GM21360 (cell line): ENCODE measurements around the gene PHKG2.

ENCODE experiments used
- ATAC-seq: cut with Tn5 transposase; IDR thresholded peaks from one replicate; pipeline ENCODE4 v1.9.1; 2021; ENCODE audit warnings: mild to moderate bottlenecking, moderate library complexity; ENCODE audit not compliant: unreplicated experiment

PHKG2 gene

DNA sequence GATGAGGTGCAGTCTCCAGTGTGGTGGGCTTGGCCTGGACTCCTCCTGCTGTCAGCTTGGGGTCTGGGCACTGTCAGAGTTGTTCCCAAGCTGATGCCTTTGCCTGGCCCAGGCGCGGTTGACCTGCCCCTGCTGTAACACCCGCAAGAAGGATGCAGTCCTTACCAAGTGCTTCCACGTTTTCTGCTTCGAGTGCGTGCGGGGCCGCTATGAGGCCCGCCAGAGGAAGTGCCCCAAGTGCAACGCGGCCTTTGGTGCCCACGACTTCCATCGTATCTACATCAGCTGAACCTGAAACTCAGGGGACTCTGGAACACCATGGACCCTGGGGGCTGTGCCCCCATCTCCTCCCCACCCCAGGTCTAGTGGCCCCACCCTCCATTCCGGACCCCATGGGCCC, 25.6 kb downstream of the PHKG2 start:
- ATAC-seq, result no peak

DNA sequence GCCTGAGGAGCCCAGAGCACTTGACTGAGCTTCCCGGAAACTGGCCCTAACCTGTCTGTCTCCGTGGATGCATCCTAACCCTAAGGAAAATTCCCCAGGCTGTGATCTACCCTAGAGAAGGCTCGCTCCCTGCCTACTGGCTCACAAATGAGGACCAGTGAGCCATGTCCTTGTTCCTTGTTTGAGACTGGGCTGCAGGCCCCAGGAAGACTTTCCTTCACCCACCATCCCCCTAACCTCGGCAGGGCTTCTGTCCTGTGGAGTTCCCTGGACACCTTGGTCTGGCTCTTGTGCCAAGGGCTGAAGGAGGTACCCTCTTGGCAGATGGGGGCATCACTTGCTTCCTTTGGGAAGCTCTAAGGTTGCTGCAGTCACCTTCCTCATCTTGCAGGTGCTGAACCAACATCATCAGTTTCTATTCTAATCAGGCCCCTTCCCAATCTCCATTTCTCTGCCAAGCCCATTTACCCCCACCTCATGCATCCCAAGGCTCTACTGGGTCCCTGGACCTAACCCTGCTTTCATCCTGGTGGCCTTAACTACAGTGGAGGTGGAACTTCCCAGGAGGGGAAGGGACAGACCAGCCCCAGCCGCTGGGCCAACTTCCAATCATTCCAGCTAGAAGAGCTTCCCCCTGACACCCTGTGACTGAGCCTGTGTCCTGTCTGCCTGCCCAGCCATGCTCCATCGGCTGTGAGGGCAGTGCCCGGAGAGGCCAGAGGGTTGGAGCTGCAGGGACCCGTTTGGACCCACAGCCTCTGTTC, 26.3 kb downstream of the PHKG2 start:
- no peak for ATAC-seq

DNA sequence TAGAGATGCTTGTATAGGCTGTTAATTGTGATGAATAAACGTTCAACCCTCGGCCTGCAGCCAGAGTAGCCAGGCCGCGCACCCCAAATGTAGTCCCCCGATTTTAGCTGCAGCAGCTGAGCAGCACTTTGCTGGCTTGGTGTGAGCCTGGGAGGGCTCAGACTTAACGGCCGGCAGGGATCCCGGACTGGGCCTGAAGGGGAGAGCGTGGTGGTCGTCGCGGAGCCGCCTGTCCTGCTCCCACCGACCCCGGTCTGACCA, 26.8 kb downstream of the PHKG2 start:
- no peak for ATAC-seq

DNA sequence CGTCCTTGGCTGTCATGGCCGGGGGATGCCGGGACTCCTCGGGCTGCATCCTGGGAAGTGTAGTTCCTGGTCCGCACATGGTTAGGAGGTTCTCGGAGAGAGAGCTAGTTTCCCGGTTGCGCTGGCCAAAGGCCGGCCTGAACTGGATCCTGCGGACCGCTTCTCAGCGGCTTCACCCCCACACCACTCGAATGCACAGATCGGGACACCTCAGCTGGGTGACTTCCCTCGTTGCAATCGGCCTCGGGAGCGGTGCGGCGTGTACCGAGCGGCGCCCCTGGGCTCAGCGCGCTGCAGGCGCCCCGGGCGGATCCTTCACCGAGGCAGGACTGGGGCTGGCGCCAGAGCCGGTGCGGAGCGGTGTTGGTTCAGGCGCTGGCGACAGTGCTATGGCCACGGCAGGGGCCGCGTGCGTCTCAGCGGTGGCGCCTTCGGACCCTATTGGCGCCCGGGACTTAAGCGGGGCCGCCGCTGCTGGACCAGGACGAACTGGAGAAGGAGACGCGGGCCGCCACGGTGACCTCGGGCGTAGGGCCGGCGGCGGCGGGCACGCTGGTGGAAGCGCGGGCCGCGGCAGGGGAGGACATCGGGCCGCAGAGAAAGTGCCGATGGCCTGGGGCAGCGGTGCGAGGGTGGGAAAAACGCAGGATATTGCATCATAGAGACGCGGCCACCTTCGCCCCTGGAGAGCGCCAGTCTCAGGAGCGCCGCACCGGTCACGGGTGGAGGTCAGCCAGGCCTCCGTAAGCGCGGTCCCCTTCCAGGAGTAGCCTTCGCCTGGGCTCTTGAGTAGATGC, 27.4 kb downstream of the PHKG2 start:
- peak; percentile 53 for ATAC-seq

DNA sequence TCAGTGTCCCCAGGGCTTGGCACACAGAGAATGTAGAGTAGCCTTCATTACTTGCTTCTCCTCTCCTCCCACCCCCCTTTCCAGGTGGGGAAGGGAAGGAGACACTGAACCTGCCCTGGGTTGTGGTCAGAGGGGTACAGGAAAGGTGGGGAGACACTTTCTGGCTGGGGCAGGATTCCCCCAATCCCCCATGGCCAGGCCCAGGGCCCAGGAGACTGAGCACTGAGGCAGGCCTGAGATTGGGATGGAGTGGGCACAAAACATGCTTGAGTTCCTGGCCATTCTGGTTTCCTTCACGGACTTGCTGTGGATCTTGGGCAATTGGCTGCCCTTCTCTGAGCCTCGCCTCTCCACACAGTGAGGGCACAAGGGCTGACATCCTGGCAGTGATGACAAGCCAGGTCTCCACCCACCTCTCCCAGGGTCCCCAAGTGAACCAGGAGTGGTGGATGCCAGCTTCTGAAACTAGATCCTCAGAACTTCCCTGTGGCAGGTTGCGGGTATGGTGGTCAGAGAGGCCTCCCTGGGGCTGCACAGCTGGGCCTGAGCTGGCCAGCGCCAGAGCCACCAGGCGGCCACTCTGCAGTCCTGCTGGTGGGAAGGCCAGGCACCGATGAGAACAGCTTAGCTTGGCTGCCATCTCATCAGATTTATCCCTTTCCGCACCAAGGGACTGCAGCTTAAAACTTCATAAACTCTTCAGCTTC, 29.5 kb downstream of the PHKG2 start:
- ATAC-seq, result no peak

DNA sequence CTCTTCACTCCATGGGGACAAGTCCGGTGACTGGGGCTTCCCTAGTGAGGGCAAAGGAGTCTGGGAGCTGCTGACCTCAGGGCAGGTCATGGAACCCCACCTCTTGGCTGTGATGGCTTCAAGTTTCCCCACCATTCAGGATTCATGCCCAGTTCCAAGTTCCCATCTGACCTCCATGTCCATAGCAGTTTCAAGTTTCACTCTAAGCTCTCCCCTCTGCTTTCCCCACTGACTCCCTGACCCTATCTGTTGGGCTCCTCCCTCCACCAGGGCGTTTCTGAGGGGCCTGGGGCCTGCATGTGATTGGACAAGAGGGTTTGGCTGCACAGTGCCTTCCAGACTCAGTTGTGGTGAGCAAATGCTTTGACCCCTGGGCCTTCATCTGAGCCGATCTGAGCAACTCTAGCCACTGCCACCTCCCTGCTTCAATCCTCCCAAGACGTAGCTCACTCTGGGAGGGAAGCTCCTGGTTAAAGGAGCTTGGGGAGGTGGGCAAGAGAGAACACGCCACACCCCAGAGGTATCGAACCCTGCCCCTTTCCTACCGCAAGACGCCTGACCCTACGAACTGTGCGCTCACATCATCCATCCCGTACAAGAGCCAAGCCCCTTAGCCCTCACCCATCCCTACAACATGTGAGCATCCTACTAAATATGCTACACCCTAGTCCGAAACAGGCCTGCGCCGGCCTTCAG, 30.5 kb downstream of the PHKG2 start:
- ATAC-seq, result no peak

DNA sequence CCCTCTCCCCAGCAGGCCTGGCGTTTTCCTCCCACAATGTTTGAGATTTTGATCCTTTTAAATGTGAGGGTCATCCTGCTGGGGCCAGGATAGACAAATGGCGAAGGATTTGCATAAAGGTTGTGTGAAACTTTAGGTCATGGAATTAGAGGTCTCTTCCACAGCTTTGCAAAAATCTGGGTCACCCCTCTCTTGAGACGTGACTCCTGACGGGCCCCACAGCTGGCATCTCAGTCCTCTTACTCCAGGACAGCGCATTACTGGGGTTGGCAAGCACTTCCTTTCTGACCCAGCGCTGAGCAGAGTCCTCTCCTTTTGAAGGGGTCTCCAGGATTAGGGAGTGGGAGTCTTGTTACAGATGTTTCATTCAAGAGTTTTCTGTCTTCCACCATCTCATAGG, 31.4 kb downstream of the PHKG2 start:
- no peak for ATAC-seq

DNA sequence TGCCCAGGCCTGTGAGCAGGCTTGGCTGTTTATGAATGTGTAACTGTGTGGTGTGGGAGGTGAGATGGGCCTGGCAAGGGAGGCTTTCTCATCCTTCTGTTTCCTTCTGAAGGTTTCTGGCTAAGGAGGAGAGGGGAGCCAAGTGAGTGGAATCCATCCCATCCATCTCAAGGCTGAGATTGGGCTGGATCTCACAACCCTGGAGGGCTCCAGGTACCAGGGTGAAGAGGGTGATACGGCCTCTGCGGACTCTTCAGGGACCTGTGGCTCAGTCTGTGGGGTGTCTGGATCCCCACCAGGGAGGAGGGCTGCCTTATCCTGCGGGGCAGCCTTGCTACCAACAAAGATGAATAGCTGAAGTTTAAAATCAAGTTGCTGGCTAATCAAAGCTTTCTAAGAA, 31.8 kb downstream of the PHKG2 start:
- no peak for ATAC-seq

DNA sequence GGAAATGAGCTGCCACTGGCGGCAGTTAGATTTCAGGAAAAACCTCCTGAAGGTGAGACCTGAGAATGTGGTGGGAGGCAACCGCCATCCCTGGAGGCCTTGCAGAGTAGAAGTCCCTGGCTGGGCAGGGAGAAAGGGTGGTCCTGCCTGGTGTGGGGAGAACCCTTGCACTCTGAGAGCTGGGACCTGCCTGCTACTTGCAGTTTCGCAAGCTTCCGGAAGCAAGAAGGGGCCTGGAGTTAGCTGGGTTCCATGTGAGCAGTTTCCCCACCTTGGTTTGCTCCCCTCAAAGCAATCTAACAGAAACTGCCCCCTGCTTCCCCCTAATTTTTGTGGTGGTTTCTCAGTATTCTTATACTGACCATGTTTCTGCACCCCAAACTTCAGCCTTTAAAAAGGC, 32.3 kb downstream of the PHKG2 start:
- ATAC-seq, result no peak

DNA sequence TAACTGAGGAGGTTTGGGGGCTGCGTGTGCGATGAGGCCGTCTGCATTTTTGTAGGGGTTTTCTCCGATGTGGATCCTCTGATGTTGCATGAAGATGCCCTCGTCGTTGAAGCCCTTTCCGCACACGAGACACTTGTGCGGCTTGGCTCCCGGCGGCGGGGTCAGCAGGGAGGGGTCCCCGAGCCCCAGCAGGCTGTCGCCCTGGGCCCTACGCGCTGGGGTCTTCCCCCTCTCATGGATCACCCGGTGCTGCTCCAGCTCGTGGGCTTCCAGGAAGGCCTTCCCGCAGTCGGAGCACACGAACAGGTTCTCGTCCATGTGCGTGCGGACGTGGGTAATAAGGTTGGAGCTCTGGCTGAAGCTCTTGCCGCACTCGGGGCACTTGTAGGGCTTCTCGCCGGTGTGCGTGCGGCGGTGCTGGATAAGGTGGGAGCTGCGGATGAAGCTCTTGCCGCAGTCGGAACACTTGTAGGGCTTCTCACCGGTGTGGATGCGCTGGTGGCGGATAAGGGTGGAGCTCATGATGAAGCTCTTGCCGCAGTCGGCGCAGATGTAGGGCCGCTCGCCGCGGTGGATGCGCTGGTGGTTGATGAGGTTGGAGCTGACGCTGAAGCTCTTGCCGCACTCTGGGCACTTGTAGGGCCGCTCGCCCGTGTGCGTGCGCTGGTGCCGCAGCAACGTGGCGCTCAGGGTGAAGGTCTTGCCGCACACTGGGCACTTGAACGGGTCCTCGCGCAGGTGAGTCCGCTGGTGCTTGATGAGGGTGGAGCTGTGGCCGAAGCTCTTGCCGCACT, 34.5 kb downstream of the PHKG2 start:
- no peak for ATAC-seq

DNA sequence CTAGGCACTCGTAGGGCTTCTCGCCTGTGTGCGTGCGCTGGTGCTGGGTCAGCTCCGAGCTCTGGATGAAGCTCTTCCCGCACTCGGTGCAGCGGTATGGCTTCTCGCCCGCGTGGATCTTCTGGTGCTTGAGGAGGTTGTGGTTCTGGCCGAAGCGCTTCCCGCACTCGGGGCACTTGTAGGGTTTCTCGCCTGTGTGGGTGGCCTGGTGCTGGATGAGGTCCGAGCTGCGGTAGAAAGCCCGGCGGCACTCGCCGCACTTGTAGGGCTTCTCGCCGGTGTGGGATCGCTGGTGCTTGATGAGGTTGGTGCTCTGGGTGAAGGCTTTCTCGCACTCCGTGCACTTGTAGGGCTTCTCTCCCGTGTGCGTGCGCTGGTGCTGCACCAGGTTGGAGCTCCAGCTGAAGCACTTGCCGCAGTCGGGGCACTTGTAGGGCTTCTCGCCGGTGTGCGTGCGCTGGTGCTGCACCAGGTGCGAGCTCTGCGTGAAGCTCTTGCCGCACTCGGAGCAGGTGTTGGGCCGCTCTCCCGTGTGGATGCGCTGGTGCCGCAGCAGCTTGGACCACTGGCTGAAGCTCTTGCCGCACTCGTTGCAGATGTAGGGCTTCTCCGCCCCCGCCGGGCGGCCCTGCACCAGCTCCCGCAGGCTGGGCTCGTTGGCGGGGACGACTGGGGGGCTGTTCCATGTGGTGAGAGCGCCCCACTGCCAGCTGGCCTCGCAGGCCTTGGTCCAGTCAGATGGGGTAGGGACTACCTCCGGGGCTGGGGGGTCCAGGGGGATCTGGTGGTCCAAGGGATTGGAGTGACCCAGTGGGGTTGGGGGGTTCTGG, 35.3 kb downstream of the PHKG2 start:
- ATAC-seq, result no peak

DNA sequence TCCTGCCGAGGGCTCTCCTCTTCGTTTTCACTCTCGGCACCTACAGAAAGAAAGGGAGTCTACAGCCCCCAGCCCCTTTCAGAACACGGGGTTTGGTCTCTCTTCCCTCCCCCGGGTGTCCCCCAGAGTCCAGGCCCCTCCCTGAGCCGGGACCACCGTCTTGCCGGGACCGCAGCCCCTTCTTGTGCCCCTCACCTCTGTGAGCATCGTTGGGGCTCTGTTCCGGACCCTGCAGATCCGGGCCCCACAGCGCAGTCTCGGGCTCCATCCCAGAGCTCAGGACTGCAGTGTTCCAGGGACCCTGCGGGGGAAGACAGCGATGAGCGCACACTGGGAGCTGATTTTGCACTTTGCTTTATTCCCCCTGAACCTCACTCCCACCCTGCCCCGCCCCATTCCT, 36.0 kb downstream of the PHKG2 start:
- ATAC-seq, result no peak

DNA sequence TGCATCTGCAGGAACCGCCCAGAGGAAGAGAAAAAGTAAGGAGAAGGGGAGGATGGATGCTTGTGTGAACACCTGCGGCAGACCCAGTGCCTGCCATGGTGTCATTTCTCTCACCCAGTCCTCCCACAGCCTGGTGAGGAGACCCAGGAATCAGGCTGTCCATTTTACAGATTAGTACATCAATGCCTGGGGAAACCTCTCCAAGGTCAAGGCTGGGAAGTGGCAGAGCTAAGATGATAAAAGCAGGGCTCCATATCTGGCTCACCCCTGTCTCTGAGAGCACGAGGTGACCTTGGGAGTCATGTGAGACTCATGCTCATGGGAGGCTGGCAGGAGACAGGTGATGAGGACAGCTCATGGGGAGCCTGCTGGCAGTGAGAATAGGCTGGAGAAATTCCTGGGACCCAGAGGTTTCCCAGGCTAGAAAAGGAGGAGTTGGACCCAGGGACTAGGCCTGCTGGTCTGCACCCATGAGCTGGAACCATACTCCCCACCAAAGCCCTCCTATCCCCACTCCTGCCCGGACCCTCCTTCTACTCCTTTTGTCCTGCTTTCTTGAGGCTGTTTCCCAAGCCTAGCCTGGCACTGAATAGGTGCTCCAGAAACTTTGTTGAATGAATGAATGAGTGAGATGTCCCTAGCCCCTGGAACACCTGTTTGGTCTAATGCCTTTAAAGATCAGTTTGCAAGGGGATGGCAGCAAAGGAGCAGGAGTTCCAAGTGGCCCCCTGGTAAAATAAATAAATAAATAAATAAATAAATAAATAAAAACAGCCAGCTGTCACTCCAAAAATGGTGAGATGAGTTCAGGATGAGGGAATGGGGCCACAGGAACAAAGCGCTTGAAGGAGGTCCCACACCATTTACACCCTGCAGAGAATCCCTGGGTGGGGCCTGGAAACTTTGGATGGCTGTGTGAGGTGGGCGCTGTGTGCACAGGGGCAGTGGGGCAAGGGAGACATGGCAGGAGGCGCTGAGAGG, 37.2 kb downstream of the PHKG2 start:
- no peak for ATAC-seq

DNA sequence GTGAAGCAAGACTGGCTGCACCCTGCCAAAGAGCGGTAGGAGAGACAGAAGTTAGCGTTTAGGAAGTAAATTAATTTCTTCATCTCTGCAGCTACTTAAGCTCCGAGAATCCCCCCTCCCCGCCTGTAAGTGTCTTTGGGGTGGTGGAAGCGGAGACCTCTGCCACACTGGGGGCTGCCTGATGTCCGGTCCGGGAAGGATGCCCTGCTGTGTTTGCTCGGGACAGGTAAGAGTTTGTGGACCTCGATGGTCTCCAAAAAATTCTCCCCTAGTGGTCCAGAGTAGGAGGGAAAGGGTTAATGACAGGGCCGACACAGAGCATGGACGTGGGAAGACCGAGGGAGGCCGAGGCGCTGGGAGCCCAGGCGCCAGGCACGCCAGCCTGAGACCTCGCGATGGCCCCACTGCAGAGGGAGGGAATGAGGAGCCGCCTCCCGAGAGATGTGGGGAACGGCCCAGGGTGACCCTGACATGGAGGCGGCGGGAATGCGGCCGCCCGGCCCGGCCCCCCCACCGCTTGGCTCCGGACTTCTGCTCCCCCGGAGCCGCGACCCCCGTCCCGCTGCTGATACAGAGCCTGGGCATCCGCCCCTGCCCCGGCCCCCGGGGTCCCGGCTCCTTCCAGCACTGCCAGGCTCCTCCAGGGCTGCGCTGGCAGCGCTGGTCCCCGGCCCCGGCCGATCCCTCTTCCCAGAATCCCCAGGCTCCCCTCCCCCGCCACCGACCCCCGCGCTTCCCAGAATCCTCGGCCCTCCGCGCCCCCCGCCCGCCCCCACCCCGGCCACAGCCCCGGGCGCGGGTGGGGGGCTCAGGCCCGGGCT, 38.1 kb downstream of the PHKG2 start:
- no peak for ATAC-seq

DNA sequence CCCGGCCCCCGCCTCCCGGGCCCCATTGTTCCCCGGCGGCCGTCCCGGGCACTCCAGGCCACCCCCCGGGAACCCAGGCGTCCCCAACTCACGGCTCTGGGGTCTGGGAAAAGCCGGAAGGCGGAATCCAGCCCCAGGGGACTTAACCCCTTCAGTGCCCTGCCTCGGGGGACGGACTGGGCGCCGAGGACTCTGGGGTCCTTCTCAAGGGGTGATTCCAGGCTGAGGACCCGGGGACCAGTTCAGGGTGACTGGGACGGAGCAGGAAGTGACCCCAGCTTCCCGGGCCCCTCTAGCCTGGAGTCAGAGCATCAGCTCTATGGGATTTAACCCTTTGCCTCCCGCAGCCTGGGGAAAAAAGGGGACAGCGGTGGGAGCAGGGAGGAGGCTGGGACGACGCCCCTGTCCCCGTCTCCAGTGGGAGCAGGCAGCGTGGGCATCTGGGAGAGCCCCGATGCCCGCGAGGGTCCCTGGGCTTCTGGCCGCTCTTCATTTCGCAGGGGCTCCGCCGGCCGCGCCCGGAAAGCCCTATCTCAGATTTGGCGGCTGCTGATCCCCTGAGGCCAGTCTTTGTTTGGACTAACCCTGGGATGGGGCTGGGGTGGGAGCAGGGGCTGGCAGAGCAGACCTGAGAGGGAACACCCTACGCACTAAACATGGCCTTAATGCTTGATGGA, 38.8 kb downstream of the PHKG2 start, which contains the start of gene ZNF629:
TSS of gene ZNF629 (minus strand) at position 270 of the 677 bp plus-strand sequence. CDS start 2,723 bp downstream, outside the sequence.
- no peak for ATAC-seq

DNA sequence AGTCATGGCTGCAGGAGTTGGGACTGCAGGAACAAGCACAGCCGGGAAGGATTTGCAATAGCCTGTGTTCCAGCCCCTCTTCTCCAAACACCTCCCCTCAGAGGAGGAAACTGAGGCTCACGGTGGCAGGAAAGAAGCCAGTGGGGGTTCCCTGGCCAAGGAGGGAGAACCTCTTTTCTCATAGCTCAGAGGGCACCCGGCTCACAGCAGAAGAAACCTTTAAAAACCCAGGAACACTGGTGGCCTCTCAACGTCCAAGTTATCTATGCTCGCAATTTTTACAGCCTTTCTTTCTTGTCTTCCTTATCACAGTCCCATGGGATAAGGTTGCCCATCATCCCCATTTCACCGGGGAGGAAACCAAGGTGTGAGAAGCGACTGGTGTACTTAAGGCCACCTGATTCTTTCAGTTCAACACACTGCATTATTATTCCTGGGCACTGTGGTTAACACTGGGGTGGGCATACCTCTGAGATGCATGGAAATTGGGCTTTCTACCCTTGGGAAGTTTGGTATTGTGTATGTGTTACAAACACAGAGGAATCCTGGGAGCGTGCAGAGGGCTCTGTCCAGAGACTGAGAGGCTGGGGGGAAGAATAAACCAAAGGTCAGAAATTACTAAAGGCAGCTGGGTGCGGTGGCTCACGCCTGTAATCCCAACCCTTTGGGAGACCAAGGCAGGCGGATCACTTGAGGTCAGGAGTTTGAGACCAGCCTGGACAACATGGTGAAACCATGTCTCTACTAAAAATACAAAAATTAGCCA, 39.6 kb downstream of the PHKG2 start:
- no peak for ATAC-seq
